C1 segment of cervical spinal cord (tissue), 14 donors: ENCODE results near the gene NTM.

Experiments used
- DNase-seq, 14 donors: peaks; one replicate each; lab custom pipeline; 2025; lab: John Stamatoyannopoulos, UW

Gene NTM

GRCh38 chr11:131462622-131463021 lies 92.2 kb downstream of the NTM start:
- DNase-seq = peak in 1 of 14 donors; percentile 18

- no peak for DNase-seq
Observed at GRCh38 chr11:131463162-131463561, 92.7 kb downstream of the NTM start.

DNA sequence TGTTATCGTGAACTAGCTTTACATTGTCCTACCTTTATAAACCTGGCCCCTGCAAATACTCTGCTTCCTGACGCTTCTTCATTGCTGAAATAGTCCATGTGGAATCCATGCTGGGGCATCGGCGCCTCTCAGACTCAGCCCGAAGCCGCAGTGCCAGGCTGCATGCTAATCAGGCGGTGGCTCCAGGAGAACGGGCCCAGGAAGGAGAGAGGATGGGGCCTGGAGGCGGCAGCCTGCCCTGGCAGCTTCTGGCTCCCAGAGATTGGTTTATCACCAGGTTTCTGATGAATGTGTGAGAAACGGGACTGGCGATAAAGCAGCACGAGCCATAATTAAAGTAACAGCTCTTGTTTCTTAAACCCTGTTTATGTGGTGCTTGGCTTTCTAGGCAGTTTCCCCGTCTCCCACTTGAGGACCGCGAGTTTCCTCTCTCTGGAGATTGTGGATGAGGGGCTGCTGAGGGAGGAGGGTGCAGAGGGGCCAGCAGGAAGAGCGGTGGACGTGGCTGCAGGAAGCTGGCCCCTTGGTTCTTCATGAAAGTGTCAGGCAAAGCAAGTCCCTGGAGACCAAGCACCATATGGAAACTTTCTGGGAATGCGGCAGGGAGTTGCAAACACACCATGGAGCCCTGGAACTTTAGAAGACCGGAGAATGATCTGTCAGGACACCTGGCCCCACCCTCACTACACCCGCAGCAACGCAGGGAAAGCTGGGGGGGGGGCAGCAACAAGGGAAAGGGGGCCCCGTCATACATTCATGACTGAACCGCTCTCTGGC lies 93.4 kb downstream of the NTM start:
- peak in 3 of 14 donors; percentile 17 to 44 (median 38) for DNase-seq

GRCh38 chr11:131464461-131464860 lies 94.0 kb downstream of the NTM start:
- no peak for DNase-seq

- DNase-seq = no peak
Observed at GRCh38 chr11:131465039-131465438, 94.6 kb downstream of the NTM start.

DNA sequence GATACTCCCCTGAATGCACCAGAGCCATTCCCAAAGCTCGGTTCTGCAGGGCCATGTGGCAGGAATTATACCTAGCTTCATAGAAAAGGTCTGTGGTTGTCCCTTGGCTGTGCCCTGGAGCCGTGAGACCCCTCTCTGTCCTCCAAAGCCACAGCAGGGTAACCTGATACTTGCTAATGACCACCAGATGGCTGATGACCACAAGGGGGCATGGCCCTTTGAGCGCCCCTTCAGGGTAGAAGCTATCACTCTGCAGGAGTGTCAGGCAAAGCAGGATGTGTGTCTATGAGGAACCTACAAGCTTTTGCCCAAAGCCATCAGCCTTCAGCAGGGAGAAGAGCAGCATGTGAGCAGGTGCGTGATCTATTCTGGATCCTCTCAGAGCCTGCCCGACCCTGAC lies 95.3 kb downstream of the NTM start:
- DNase-seq = no peak

DNA sequence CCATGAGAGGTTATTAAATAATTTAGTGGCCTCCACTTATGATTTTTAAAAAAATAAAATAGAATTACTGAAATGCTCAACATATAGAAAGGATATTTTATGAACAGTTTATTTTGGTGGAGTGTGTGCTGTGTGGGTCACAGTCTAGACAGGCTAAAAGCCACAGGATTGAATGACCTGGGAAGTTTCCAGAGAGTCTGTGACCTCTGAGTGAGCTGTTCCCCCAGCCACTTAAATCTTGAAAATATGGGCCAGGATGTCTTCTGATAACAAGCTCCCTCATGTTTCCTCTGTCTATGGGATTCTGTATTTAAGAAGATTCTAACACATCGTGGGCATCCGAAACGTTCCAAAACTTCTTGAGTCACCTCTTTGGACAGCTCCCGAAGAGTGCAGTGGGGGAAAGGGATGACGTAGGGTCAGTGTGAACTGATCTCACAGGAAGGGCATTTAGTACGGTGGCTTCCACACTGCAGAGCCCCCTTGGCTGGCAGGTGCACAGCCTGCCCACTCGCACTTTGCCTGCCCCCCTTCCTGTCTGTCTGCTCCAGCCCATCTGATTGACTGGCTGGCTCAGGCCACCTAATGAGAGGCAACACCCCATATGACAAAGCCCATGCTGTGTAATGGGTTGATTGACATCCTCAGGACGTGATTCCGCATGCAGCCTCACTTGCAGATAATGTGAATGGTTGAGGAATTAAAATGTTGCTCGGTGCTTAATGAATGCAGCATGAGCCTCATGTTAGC lies 97.4 kb downstream of the NTM start:
- DNase-seq = peak in 1 of 14 donors; percentile 22

GRCh38 chr11:131468565-131468964 lies 98.2 kb downstream of the NTM start:
- no peak for DNase-seq

- DNase-seq = no peak
Observed at GRCh38 chr11:131470216-131470925, 100.0 kb downstream of the NTM start.

GRCh38 chr11:131471976-131472375 lies 101.6 kb downstream of the NTM start:
- DNase-seq = no peak

DNA sequence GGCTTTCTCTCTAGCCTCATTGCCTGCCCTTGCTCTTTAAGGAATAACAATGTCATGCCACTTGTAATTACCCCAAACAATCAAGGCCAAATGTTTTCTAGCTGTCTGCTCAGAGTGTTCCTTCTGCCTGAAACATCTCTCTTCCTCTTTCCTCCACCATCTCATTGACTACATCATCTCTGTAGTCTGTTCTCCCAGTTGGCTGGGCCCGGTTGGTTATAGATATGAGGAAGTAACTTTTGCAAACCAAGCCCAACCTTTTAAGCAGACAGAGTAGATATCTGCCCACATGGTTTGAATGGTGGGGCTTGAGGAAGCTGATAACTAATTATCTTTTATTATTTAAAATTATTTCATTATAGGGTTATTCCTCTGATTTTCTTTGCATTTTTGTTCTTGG lies 104.5 kb downstream of the NTM start:
- DNase-seq = no peak

DNA sequence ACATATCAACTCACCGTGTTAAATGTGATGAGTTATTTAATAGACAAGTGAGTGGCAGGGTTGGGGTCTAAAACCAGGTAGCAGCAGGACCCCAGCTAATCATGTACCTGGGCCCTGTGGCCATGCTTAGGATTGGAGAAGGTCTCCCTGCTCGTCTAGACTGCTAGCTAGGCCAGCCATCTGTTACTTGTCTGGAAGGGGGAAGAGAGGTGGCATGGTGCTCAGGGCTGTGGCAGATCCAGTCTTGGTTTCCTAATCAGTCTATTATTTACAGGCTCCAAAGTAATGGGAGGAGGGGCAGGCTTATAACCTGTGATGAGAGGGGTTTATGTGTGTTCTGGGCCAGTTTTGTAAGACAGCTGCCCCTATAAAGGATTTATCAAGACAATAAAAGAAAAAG lies 105.9 kb downstream of the NTM start:
- DNase-seq = no peak

DNA sequence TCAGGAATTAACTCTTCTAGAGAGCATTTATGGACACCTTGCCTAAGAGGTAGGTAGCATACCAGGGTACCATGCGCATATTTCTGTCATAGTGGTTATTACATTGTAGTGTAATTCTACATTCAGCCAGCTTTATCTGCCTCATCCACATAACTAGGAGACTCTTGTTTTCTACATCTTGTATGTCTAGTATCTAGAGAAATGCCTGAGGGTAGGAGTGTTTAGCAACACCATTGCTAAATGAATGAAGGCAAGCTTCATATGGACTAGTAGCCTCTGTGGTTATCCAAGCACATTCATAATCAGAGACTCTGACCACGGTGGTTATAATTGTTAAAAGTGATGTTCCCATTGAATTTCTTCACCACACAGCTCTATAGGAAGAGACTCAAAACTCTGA lies 107.9 kb downstream of the NTM start:
- DNase-seq = no peak

DNA sequence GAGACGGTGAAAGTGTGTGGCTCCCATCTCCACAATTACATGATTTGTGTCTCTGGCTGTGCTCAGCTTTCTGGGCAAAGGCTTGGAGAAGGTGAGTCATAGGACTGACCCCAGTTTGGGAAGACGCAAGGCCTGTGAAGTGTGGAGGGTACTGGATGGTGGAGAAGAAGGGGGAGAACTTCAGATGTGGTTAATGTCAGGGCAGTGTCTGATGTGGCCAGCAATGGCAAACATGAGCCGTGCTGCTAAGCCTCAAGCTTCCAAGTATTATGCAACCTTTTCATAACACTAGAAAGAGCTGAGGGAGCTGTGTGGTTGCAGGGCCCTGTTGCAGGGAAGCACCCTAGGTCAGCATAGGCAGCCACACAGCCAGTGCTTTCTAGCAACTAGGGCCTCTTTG lies 110.9 kb downstream of the NTM start:
- peak in 1 of 14 donors; percentile 55 for DNase-seq

DNA sequence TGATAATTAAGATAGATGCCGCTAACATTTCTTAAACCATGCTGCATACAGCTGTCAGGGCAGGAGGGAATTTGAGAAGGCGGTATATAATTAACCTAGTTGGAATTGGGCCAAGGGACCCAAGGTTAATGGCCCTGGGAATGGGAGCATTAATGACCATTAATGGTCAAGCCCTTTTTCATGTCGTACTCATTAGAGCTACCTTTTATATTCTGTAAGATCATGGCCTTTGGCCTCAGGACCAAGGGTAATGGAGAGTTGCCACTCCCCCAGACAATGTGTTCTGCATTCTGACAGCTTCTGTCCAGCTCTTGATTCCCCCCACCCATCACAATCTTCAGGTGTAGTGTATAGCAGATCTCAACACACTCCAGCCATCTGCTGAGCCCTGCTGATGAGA lies 111.6 kb downstream of the NTM start:
- no peak for DNase-seq

DNA sequence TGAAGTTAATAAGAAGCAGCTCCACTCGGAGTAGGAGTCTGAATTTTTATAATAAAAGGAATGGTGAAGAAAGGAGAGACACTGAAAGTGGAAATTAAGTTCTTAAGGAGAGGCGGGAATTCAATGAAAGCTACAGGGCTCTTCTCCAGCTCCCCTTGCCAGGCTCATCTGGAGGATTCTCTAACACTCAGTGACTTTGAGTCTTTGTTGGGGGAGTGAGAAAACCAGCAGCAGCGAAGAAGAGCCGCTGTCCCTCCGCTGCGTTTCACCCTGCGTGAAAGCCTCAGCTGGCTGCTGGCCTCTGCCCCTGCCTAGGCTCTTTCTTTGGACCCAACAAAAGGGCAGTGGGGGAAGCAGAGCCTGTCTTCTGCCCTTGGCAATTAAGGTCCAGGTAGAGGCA lies 113.0 kb downstream of the NTM start:
- peak in 2 of 14 donors; percentile 13 to 36 for DNase-seq

GRCh38 chr11:131483877-131484276 lies 113.5 kb downstream of the NTM start:
- DNase-seq = no peak

- peak in 2 of 14 donors; percentile 70 to 78 for DNase-seq
Observed at GRCh38 chr11:131486100-131486499, 115.7 kb downstream of the NTM start.

DNA sequence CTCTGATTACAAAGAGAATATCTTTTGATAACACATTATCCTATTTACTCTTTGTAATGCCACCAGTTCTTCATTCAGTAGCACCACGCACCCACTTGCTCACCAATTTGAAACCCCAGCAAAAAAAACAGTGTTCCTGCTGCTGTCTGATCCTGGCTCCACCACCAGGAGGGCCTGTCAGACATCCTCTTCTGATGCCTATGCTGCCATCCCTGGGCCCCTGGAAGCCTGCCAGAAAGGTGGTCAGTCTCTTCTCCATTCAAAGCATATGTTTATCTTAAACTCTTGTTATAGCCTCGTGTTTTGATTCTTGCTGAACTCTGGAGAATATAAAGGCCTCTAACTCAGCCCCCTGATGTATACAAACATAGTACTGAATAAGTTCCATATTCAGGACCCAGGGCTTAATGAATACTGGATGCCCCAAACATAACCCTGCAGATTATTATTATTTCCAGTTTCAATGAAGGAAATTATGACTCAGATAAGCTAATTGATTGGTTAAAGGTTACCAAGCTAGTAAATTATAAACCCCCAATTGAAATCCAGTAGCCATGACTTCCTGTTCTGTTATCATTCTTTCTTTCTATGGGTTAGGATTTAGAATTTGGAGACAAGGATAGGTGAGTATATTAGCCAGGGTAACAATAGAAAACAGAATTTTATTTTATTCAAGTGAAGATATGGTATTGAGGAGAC lies 116.7 kb downstream of the NTM start:
- DNase-seq = no peak

GRCh38 chr11:131488238-131488637 lies 117.8 kb downstream of the NTM start:
- peak in 7 of 14 donors; percentile 16 to 79 (median 50) for DNase-seq

- no peak for DNase-seq
Observed at GRCh38 chr11:131491503-131491902, 121.1 kb downstream of the NTM start.

- DNase-seq = peak in 11 of 14 donors; percentile 17 to 80 (median 57)
Observed at GRCh38 chr11:131495423-131495822, 125.0 kb downstream of the NTM start.
